Measurements from ENCODE around the gene GNAI3. TPM values are rescaled to one million over a fixed set of nuclear protein-coding genes. Genes with fewer than 3 reads are reported as not detected.
A peak's percentile ranks its signal among the peaks of the same experiment; 100 is the strongest.

Gene GNAI3
- polyA plus RNA-seq = 1 to 10 TPM; 2.5 to 4.8 (median 4.1) TPM

DNA sequence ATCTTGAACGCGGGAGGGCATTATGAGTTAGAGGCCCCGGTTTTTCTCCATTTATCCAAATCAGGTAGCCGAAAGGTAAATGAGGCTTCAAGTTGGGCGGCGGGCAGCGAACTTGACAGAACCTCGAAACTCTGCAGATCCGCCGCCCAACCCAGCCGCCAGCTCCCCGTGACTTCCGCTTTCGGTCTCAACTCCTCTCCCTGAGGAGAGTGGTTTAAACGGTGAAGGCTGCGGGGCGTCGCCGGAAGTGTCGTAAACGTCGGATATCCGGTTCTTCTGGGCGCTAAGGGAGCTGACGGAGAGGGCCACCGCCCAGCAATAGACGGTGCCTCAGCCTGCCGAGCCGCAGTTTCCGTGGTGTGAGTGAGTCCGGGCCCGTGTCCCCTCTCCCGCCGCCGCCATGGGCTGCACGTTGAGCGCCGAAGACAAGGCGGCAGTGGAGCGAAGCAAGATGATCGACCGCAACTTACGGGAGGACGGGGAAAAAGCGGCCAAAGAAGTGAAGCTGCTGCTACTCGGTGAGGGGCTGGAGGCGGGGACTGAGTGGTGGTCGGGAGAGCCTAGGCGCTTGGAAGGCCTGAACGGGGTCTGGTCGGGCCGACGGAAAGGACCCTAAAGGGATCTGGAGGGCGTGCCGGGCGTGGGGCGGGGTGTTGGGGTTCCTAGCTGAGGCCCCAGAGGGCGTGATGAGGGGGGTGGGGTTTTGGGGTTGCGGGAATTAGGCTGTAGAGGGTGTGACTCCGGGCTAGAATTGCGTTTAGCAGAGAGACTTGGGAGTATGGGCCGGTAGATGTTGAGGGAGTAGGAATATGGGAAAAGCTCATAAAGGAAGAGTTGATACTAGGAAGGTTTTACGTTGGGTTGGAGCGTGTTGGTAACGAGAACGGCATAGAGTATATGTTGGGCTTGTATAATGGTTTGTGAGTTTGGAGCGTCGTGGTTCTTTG, at the start of gene GNAI3:
GNAI3 (plus strand) TSS at position 295 of the 947 bp plus-strand sequence; CDS start at position 401, 106 bp downstream.
- peak within 1 kb of the TSS; percentile 82 for H3K27ac ChIP-seq (ENCODE audit: low read depth, low read length)
- WGBS, 3 donors = 0 to 1% (median 1%) methylated on average over 68 of the region's 68 CpGs

GRCh38 chr1:109499081-109499480, 49.3 kb upstream of the GNAI3 start:
- WGBS, 3 donors = 81 to 87% (median 83%) methylated on average over 7 of the region's 7 CpGs

GRCh38 chr1:109499661-109500536, 48.5 kb upstream of the GNAI3 start:
- no peak overlapping the region for H3K27ac ChIP-seq (ENCODE audit: low read depth, low read length)
- WGBS, 3 donors = 63 to 76% (median 73%) methylated on average over 4 of the region's 4 CpGs

More at GRCh38 chr1:109499081-109499480, 49.3 kb upstream of the GNAI3 start:
- no peak overlapping the region for H3K27ac ChIP-seq (ENCODE audit: low read depth, low read length)

GRCh38 chr1:109500941-109501381, 47.5 kb upstream of the GNAI3 start:
- no peak overlapping the region for H3K27ac ChIP-seq (ENCODE audit: low read depth, low read length)
- 44 to 53% (median 53%) methylated on average over 5 of the region's 5 CpGs for WGBS, 3 donors

GRCh38 chr1:109501644-109502363, 46.6 kb upstream of the GNAI3 start:
- H3K27ac ChIP-seq (ENCODE audit: low read depth, low read length) = no peak overlapping the region
- 70 to 77% (median 71%) methylated on average over 5 of the region's 5 CpGs for WGBS, 3 donors

DNA sequence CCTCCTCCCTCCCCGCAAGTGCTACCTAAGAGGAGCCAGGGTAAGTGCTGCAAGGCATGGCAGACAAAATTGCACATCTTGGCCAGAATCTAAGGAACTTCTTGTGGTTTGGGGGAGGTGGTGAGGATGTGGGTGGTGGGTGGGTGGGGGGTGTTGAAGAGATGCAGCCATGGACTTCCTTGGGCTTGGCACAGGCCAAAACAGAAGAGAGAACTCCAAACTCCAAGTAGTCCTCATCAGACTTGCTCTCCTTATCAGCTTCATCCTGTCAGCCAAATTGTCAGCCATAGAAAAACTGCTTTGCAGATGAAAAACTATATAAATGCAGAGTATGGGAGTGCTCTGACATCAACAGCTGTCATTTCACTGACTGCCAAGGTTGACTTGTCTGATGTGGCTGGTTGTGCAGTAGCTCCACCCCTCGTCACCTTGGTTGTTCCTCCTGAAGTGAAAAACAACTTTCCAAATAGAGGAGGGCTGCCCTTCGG, 46.0 kb upstream of the GNAI3 start:
- 55 to 70% (median 65%) methylated on average over 3 of the region's 3 CpGs for WGBS, 3 donors
- no peak overlapping the region for H3K27ac ChIP-seq (ENCODE audit: low read depth, low read length)

- 63 to 78% (median 67%) methylated on average over 5 of the region's 5 CpGs for WGBS, 3 donors
Observed at GRCh38 chr1:109503935-109504334, 44.5 kb upstream of the GNAI3 start.

GRCh38 chr1:109504974-109505373, 43.4 kb upstream of the GNAI3 start:
- 66 to 90% (median 79%) methylated on average over 1 of the region's 1 CpG for whole genome bisulfite sequencing, 3 donors
- H3K27ac ChIP-seq (ENCODE audit: low read depth, low read length) = no peak overlapping the region

More at GRCh38 chr1:109503935-109504334, 44.5 kb upstream of the GNAI3 start:
- no peak overlapping the region for H3K27ac ChIP-seq (ENCODE audit: low read depth, low read length)

- H3K27ac ChIP-seq (ENCODE audit: low read depth, low read length) = no peak overlapping the region
Observed at GRCh38 chr1:109508001-109508872, 40.2 kb upstream of the GNAI3 start.

DNA sequence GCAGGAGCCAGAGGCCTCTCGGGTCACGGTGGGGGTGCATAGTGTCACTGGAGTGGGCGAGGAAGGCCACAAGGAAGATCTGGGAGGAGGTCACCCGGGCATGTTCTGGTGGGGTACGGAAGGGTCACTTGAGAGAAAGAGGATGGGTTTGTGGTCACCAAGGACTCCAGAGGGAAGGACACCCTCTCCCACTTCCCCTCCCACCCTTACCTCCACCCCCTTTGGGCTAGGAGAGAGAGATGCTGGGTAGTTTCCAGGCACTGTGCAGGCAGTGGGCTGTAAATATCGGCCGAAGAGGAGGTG, 39.6 kb upstream of the GNAI3 start:
- 63 to 77% (median 69%) methylated on average over 7 of the region's 7 CpGs for WGBS, 3 donors
- H3K27ac ChIP-seq (ENCODE audit: low read depth, low read length) = no peak overlapping the region

More at GRCh38 chr1:109508001-109508872, 40.2 kb upstream of the GNAI3 start:
- 91 to 93% (median 91%) methylated on average over 25 of the region's 25 CpGs for WGBS, 3 donors

DNA sequence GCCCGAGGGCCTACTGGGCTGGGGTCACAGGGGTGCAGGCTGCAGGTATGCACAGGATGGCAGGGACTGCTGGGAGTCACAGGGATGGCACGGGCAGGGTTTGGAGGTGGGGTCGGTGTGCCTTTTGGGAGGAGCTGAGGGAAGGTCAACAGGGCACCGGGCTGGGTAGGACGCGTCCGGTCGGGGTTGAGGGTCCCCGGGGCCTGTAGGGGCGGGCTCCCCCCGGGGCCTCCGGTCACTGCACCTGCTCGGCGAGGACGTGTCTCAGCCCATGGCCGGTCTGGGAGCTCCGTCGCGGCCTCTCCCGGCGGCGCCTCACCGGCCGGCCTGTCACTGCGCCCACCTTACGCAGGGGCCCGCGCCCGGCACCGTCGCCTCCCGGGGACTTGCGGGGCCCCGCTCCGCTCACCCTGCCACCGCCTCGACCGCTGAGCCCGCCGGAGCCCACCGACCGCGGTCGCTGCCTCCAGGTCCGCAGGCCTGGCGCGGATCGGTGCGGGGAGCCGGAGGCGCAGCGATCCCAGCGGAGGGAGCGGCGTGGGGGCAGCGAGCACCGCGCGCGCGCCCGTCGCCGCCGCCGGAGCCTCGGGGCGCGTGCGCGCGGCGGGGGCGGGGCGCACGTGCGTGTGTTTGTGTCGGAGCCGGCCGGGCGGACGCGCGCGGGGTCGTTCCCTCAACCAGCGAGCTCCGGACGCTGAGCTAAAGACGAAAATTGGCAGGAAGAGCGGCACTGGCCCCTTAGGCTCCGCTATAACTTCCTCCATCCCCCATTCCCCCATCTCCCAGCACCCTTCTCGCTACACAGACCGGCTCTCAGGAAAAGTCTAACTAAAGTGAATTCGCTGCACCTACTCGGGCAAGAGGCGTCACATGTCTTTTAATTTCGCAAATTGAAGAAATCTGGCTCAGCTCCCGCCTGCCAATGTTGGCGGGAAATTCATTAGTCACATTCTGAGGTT, 39.0 kb upstream of the GNAI3 start, which contains the start of gene AMIGO1:
AMIGO1 (minus strand) TSS at position 552 of the 959 bp plus-strand sequence. CDS start 815 bp downstream, outside the sequence.
- H3K27ac ChIP-seq (ENCODE audit: low read depth, low read length) = no peak within 1 kb of the TSS
- WGBS, 3 donors = 1 to 2% (median 1%) methylated on average over 73 to 100 of the region's 100 CpGs

GRCh38 chr1:109513110-109513710, 35.2 kb upstream of the GNAI3 start:
- 74 to 88% (median 79%) methylated on average over 2 of the region's 2 CpGs for WGBS, 3 donors
- H3K27ac ChIP-seq (ENCODE audit: low read depth, low read length) = no peak overlapping the region

DNA sequence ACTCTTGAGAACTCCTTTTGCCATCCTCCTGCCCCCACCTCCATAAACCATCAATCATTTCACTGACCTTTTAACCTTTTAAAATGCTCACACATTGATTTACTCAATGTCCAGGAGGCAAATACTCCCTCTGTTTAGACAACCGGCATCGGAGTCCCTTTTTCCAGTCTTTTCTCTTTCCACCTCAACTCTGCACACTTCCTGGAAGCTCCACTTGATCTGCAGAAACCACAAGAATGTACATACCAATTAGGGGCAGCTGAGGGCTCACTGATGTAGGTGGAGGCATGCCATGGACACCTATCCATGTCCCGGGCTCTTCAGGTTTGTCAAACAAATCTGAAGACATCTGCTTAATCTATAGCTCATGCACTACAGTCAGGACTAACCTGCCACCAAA, 33.6 kb upstream of the GNAI3 start:
- 65 to 76% (median 66%) methylated on average over 3 of the region's 3 CpGs for WGBS, 3 donors
- H3K27ac ChIP-seq (ENCODE audit: low read depth, low read length) = no peak overlapping the region

DNA sequence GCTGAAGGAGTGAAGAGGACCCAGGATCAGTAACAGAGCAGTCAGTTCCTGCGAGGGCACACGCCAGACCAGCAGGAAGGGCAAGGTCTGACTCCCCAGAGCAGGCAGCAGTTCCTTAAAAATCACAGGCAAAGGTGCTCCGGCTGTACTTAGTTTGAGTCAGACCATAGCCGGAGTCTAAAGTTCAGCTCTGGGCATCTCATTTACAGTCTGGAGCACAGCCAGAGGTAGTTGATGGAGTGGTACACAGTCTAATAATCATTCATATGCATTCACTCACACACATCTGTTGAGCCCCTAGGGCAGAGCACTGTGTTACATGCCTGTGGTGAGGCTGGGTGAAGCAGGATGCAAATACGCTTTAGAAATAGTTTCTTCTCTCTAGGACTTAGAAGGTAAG, 31.5 kb upstream of the GNAI3 start:
- WGBS, 3 donors = 66 to 88% (median 80%) methylated on average over 5 of the region's 5 CpGs
- no peak overlapping the region for H3K27ac ChIP-seq (ENCODE audit: low read depth, low read length)

DNA sequence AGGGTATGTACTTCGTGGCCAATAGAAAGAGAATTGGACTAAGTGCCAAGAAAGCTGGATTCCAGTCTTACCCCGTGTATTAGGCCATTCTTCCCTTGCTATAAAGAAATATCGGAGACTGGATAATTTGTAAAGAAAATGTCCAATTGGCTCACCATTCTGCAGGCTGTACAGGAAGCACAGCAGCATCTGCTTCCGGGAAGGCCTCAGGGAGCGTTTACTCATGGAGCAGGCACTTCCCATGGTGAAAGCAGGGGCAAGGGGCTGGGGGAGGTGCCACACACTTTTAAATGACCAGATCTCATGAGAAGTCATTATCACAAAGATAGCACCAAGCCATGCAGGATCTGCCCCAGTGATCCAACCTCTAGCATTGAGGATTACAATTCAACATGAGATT, 31.1 kb upstream of the GNAI3 start:
- no peak overlapping the region for H3K27ac ChIP-seq (ENCODE audit: low read depth, low read length)
- WGBS, 3 donors = 82 to 86% (median 84%) methylated on average over 5 of the region's 5 CpGs

Measured in adipose tissue (tissue), 3 donors.